ENCODE measurements around the gene SLC2A5.

Gene SLC2A5

DNA sequence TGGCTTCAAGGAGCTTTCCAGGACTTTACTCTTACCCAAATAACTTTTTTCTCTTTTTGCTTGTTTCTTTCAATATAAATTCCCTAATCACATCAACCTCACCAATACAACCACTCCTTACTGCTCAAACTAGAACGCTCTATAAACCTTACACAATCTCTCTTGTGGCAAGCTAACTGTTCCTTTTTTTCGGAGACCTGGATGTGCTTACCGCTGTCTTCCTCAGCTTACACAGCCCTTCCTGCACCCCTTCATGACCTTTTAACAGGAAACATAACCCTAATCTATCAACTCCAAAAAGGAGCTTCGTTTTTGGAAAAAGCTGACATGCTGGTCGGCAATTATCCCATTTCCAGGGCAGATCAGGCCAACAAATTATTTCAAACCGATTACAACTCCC lies 24.1 kb upstream of the SLC2A5 start:
- no peak for DNase-seq

DNA sequence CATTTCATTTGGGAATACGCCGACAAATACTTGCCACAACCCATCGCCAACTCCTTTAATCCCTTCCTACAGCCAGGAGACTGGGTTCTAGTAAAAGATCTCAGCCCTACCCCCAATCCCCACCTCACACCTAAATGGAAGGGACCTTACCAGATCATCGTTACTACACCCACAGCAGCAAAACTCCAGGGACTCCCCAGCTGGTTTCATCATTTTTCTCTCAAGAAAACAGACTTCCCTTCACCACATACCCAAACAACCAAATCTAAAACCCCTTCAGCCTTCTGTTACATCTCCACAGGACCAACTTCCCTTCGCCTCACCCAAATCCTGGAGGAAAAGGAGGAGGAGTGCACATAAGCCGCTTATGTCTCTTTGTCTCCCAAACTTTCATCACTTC lies 23.7 kb upstream of the SLC2A5 start:
- no peak for DNase-seq

DNA sequence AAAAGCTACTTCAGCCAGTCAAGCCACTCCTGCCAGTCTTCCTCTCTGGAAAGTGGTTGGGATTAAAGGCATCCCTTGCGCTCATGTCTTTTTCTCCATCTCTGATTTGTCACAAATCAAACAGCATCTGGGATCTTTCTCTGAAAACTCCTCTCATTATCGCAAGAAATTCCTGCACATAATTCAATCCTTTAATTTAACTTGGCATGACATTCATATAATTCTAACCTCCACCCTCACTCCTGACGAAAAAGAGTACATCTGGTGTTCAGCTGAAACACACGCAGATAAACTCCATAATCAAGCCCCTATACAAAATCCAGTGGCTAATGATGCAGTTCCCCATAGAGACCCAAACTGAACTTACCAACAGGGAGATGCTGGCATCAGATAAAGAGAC lies 19.4 kb upstream of the SLC2A5 start:
- no peak for DNase-seq

DNA sequence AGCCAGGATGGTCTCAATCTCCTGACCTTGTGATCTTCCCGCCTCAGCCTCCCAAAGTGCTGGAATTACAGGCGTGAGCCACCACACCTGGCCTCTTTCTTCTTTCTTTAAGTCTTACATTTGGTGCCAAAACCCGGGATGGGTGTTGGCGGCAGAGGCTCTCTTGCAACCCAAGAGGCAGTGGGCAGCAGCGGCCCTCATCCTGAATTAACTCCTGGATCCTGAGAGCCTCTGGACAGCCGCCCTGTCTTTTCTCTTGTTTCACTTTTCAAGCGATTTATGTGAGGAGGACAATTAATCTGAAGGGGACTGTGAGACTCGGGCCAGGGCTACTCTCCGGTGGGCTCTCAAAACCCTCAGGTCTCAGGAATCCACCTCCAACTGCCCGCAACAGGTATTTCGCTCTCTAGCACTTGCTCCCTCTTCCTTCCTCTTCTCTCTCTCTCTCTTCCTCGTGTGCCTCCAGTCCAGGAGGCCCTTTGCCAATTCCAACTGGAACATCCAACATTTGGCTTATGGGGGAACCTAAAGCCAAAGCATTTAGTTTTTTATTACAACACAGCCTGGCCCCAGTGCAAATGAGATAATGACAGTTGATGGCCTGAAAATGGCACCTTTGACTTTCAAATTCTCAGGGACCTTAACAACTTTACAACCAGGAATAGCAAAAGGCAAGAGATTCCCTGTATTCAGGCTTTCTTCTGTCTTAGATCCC lies 18.1 kb upstream of the SLC2A5 start:
- no peak for DNase-seq

DNA sequence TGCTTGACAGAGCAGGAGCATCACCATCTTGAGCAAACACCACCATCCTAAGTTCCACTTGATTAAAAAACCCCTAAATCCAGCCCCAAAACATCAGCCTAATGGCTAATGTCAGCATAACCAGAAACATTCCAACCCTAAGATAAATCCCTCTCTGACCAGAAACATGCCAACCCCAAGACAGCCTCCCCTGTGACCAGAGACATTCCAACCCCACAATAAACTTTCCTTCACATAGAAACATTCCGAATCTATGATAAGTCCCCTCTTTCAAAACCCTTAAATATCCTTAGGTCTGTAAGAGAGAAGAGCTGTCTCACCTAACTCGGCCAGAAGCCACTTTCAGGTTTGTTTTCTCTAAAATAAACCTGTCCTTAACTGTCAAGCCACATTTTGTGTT lies 17.4 kb upstream of the SLC2A5 start:
- no peak for DNase-seq

DNA sequence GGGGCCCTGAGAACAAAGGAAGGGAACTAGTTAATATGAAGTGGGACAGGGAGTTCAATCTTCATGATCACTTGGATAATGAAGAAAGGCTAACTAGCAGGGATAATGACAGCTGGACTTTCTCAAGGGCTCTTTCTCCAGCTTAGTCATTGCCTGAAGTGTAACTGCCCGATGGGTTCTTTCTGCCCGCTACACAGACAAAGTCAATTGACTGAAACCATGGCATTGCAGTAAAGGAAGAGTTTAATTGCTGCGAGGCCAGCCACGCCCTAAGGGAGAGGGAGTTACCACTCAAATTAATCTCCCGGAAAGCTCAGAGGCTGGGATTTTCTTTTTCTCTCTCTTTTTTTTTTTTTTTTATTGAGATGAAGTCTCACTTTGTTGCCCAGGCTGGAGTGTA lies 16.6 kb upstream of the SLC2A5 start:
- no peak for DNase-seq

DNA sequence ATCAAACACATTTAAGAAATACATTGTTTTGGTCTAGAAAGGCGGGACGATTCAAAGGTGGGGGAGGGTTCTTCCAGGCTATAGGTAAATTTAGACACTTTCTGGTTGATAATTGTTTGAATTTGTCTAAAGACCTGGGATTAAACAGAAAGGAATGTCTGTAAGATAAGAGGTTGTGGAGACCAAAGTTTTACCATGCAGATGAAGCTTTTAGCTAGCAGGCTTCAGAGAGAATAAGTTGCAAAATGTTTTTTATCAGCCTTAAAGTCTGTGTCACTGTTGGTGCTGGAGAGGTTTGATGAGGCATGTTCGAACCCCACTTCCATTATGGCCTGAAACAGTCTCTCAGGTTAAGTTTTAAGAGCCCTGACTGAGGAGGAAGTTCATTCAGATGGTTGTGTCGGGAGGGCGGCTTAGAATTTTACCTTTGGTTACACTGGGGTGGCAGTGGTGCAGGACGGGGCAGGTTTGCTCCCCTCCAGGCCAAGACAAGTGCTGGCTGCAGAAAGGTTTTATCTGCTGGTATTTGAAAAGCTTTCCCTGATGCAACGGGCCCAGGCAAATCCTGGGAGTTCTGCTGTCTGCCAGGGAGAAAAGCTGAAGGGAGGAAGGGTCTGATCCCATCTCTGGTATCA lies 16.0 kb upstream of the SLC2A5 start:
- DNase-seq: no peak

DNA sequence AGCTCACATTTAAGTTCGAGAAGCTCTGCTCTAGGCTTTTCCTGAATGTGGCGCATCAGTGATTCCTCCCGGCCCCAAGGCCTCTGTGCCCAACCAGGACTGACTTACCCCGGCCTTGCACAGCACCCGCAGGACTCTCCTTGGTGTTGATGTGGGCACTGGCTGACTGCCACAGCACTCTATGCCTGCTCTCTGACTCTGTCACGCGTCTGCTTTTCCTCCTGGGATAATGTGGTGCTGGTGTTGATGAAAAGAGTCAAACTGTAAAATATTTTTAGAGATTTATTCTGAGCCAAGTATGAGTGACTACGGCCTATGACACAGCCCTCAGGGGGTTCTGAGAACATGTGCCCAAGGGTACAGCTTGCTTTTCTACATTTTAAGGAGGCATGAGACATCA lies 15.5 kb upstream of the SLC2A5 start:
- DNase-seq: no peak

DNA sequence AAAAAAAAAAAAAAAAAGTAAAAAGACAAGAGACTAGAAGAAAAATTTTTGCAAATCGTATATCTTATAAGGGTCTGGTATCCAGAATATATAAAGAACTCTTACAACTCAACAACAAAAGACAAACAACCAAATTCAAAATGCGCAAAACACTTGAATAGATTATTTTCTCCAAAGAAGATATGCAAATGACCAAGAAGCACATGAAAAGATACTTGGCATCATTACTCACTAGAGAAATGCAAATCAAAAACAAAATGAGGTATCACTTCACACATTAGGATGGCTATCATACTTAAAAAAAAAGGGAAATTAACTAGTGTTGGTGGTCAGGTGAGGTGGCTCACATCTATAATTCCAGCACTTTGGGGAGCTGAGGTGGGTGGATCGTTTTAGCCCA lies 12.0 kb upstream of the SLC2A5 start:
- DNase-seq: no peak

DNA sequence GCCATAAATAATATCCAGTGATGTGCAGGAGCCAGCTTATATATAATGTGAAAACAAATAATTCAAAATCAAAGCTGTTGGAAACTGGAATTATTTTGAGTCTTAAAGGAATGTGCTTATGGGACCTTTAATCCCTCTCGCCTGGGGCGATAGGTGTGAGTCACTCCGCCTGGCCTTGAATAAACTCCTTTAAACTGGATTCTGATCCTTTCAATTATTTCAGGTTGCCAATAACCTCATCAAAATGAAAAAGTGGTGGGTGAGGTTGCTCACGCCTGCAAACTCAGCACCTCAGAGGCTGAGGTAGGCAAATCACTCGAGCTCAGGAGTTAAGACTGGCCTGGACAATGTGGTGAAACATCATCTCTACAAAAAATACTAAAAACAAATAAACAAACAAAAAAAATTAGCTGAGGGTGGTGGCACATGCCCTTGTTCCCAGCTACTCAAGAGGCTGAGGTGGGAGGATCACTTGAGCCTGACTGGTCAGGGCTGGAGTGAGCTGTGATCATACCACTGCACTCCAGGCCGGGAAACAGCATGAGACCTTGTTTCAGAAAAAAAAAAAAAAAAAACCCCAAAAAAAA lies 11.4 kb upstream of the SLC2A5 start:
- DNase-seq: no peak

DNA sequence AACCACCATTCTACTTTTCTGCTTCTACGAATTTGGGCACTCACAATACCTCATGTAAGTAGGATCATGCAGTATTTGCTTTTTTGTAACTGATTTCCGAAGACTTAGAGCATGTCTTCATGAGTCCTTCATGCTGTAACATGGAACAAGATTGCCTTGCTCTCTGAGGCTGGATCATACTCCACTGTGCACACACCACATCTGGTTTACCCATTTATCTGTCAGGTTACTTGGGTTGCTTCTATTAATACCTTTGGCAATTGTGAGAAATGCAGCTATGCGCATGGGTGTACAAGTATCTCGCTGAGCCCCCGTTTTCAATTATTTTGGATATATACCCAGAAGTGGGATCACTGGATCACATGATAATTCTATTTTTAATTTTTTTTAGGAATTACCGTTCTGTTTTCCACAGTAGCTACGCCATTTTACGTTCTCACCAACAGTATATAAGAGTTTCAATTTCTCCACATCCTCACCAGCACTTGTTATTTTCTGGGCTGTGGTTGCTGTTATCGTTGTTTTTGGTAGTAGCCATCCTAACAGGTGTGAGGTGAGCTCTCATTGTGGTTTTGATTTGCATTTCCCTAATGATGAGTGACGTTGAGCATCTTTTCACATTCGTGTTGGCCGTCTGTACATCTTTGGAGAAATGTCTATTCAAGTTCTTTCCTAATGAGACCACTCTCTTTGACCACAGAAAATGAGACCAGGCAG lies 10.7 kb upstream of the SLC2A5 start:
- no peak for DNase-seq

DNA sequence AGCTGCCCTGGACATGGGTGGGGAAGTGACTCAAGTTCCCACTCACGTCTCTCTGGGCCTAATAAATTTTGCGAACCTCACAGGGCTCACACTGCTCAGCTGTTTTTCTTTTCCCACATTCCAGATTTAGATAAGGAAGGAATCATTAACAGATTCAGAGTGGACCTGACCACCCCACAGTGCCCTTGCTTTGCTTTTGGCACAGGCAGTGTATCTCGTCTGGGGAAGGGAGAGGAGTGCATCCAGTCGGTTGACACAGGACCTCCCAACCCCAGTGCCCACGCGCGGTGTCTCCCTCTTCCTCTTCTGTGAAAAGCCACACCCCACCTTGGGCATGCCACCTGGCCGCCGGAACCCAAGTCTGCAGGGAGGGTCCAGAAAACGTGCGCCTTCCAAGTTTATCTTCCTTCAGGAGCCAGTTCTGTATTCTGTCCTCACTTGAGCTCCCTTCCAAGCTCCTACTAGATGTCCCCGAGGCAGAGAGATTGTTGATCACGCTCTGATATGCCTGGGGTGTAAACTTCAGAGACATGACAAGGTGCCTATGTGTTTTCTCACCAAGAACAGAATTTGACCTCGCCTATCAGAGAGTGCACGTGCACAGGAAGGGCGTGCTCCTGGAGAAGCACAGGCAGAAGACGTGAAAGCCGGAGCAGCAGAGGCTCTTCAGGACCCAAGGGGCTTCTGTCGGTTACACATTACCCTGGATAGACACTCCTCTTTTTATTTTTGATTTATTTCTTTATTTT lies 9.5 kb upstream of the SLC2A5 start:
- no peak for DNase-seq

DNA sequence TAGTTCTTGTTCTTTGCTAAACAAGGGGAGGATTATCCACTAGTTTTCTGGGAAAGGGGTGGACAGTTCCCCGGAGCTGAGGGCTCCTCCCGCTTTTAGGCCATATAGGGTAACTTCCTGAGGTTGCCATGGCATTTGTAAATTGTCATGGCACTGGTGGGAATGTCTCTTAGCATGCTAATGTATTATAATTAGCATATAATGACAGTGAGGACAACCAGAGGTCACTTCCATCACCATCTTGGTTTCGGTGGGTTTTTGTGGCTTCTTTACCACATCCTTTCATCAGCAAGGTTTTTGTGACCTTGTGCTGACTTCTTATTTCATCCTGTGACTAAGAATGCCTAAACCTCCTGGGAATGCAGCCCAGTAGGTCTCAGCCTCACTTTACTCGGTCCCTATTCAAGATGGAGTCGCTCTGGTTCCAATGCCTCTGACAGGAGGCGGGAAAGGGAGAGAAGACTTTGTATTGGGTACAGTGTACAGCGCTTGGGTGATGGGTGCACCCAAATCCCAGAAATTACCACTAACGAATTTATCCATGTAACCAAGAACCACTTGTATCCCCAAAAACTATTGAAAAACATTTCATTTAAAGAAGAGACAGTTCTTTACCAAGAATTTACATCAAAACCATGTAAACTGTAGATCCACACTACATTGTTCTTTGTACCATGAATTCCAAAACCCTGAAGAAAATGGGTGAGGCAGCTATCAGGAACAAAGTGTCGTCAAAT lies 8.7 kb upstream of the SLC2A5 start:
- no peak for DNase-seq

DNA sequence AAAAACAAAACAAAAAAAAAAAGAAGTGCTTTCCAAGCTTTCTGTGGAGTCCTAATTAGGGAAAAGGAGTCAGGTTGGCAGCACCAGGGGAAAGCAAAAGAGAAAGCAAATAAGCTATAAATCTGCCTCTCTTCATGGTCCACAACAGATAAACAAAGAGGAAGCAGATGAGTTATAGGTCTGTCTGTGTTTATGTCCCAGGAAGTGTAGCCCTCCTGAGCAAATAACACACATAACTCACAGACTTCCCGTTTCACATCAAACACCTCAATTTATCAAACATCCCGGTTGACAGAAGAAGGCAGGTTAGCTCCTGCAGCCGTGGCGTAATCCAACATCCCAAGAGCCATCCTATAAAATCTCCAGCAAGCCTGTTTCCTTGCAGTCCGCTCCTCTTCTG lies 5.6 kb upstream of the SLC2A5 start:
- DNase-seq: no peak

DNA sequence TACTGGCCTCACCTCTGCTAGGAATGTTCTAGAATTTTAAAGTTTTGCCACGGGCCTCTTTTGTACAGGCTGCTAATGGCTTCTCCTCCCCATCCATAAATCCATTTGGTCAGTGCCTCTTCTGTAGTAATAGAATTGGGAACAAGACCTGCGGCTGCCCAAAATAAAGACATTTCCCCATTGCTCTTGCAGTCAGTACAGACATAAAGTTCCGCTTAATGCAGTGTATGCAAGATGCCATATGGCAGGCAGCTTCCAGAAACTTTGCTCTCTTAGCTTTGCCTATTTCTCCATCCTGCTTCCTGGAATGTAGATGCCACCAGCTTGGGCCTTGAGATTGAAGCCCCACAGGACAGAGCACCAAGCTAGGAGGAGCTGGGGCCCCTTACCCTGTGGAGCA lies 3.7 kb upstream of the SLC2A5 start:
- DNase-seq: peak in 1 of 58 donors; percentile 19

DNA sequence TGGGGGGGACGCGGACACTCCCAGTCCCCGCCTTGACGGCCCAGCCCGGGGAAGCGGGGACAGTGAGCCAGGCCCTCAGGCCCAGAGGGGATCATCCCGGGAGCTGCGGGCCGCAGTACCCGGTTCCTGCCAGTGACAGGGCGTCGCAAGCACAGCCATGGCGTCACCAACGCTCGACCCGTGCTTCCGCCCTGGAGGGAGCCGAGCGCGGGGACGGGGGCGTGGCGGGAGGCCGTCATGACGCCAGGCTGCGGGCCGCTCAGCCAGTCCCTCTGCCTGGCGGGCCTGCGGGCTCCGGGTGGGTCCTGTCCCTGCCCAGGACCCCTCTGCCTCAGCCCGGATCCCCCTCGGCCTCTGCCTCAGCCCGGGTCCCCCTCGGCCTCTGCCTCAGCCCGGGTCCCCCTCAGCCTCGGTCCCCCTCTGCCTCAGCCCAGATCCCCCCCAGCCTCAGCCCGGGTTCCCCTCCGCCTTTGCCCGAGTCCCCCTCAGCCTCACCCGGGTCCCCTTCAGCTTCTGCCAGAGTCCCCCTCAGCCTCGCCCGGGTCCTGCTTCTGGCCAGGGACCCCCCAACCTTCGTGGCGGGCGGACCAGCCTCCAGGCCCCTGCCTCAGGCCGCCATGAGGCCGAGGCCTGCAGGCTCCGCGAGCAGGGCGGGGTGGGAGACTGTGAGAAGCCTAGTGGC lies 2.3 kb upstream of the SLC2A5 start:
- DNase-seq: no peak

DNA sequence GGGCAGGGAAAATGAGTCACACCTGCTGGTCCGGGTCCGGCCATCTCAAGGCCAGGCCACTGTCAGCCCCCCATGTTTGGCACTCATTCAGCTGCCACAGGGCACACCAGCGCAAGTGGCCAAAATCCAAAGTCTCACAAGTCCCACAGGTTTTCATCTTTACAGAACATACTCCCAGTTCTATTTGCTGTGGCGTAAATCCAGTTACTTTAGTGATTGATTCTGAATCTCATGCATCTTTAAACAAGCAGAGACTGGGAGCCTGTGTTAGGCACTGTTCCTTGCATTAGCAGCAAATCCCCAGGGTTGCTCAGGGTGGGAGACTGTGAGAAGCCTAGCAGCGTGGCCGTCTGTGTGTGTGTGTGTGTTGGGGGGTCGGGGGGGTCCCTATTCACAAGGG lies 1.1 kb upstream of the SLC2A5 start:
- no peak for DNase-seq

DNA sequence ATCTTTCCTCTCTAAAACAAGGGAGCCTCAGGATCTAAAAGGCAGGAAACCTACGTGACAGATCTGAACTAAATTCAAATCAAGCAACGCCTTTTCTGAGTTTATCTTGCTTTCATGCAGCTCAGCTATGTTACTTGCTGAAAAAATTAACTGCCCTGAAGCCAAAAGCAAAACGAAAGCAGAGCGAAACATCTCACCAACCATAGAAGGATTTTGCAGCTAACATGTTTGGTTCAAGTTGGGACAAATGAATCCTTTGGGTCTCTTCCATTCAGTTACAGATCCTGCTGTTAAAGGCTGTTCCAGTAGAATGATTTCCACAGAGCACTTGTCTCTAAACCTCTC lies 482 bp downstream of the SLC2A5 start:
- no peak for DNase-seq

DNA sequence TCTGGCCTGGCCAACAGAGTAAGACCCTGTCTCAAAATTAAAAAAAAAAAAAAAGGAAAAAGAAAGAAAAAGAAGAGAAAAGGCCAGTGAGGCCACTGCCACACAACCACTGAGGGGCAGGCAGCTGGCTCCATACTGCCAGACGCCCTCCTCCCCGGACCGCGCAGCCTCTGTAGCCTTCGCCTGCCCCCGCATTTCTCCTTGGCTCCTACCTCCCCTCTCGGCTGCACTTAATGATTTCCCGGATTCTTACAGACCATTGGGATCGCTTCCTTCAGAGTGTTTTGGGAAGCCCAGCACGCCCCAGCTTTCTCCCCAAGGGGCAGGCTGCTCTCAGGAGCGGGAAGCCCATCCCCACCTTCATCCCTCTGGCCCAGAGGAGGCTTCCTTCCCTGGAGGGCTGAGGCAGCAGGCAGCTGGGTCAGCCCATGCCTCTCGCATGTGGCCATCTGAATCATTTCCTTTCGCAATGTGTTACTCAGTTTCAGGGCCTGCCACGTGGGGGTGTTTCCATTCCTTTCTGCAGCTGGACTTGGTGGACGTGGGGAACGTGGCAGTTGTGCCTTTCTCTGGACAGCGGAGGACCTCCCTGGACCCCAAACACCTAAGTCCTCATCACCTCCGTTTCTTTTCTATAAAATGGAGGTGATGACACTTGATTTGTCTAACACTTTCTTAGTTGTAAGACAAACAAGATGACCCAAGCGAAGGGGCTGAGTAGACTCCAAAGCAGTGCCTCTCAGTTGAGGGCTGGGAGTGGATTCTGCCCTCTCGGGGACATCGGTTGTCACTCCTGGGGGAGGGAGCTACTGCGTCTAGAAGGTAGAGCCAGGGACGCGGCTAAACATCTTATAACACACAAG lies 2.3 kb downstream of the SLC2A5 start:
- DNase-seq: peak in 28 of 58 donors; percentile 4 to 66 (median 21)

All from anterior cingulate cortex (tissue), 58 donors.